Vagina (tissue), 2 donors: Measurements from ENCODE around the gene CDC14B.

Experiments used
- POLR2A ChIP-seq, 2 donors: fragments of 450-650 bp; IDR thresholded peaks; one replicate each; pipeline ENCODE4 v1.6.1; 2017; ENCODE audit warnings: antibody characterized with exemption in 2 of 2, mild to moderate bottlenecking in 2 of 2, moderate library complexity in 2 of 2
- POLR2AphosphoS5 ChIP-seq, 2 donors: sonication (generic); formaldehyde crosslinking; IDR thresholded peaks; one replicate each; pipeline ENCODE4 v1.9.0; 2017; ENCODE audit warnings: antibody characterized with exemption in 2 of 2, mild to moderate bottlenecking in 2 of 2, low read depth in 1 of 2; ENCODE audit not compliant: insufficient read depth in 1 of 2
- TF ChIP-seq, protein P1 (sequence below), 3 experiments: fragments of 450-650 bp in 2 of 3; fragments of 200-600 bp in 1 of 3; sonication (generic) in 1 of 3; IDR thresholded peaks; one replicate each; pipeline ENCODE4 v1.5.1; 2017 to 2019; ENCODE audit warnings: antibody characterized with exemption in 3 of 3, mild to moderate bottlenecking in 2 of 3, moderate library complexity in 2 of 3

DNA sequence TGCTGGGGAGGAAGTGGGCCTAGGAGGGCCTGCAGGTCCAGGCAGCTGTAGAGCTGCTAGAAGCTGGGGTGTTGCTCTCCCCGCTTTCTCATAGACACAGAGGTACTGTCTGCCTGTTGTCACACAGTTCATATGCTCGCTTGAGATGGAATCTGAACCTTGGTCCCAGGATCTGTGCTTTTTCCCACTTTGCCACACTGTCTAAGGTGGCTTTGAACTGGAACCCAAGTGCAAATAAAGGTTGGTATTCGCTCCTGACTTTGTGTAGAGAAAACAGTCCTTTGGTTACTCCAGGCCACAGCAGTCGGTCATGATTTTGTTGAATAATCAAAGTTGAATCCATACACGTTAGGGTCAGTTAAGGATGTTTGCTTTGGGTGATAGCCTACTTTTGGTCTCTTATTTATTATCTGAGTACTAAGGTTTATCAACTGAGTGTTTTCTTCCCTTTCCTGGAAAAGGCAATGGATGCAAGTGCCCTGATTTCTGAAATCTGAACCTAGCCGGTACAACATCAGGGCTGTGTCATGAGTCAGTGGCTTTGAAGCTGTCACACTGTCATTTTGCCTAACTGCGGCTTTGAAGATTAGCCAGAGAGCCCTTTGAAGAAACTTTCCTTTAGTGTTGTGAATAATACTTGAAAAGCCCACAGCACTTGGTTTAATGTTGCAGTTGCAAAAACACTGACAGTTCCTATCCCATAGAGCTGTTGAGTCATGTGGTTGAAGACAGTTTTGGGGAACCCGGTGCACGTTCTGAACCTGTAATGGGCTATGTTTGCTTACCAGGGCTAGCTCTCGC lies 128.4 kb downstream of the CDC14B start:
- no peak for TF ChIP-seq POLR2A (IDR thresholded peaks at IDR 0.05)
- no peak for TF ChIP-seq POLR2AphosphoS5 (IDR thresholded peaks at IDR 0.05; ENCODE audit: insufficient read depth in 1 of 2, low read depth in 1 of 2)
- TF ChIP-seq, protein P1, sequence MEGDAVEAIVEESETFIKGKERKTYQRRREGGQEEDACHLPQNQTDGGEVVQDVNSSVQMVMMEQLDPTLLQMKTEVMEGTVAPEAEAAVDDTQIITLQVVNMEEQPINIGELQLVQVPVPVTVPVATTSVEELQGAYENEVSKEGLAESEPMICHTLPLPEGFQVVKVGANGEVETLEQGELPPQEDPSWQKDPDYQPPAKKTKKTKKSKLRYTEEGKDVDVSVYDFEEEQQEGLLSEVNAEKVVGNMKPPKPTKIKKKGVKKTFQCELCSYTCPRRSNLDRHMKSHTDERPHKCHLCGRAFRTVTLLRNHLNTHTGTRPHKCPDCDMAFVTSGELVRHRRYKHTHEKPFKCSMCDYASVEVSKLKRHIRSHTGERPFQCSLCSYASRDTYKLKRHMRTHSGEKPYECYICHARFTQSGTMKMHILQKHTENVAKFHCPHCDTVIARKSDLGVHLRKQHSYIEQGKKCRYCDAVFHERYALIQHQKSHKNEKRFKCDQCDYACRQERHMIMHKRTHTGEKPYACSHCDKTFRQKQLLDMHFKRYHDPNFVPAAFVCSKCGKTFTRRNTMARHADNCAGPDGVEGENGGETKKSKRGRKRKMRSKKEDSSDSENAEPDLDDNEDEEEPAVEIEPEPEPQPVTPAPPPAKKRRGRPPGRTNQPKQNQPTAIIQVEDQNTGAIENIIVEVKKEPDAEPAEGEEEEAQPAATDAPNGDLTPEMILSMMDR (IDR thresholded peaks at IDR 0.05): no peak
